ENCODE results near the gene PIGZ. TPM values are rescaled to one million over a fixed set of nuclear protein-coding genes. Genes with fewer than 3 reads are reported as not detected.
A peak's percentile ranks its signal among the peaks of the same experiment; 100 is the strongest.

Gene PIGZ
- total and polyA plus RNA-seq, 9 of the 15 experiments (the other 6 are each of a cell fraction or from before 2014, with no cell fraction given) = 0.15 to 1.8 (median 0.76) TPM

DNA sequence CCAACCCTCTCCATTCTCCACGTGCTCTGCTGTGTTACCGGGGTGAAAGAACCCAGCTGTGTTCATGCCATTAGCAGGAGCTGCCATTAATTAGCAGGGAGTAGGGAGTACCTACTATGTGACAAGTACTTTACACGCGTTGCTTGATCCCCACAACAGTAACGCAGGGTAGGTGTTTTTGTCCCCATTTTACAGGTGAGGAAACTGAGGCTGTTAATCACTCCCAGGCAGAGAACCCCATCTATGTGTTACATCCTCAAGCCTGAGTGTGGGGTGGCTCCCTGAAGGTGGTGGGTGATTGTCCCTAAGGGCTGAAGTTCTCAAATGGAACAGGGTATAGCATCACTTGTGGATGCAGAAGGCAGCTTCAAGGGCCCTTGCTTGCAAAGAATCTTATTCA lies 38.2 kb upstream of the PIGZ start (continued):
- TF ChIP-seq SMARCA5 (IDR thresholded peaks at IDR 0.05) (0 out of 2 replicates have a peak, but pooled peaks have one; percentile 38), RB1 (IDR thresholded peaks at IDR 0.05; ENCODE audit: low read depth) (no peak), ADNP (tag; IDR thresholded peaks at IDR 0.05) (peak; percentile 47; the same call in 1 of the 2 replicates)
- TF ChIP-seq, protein P1, sequence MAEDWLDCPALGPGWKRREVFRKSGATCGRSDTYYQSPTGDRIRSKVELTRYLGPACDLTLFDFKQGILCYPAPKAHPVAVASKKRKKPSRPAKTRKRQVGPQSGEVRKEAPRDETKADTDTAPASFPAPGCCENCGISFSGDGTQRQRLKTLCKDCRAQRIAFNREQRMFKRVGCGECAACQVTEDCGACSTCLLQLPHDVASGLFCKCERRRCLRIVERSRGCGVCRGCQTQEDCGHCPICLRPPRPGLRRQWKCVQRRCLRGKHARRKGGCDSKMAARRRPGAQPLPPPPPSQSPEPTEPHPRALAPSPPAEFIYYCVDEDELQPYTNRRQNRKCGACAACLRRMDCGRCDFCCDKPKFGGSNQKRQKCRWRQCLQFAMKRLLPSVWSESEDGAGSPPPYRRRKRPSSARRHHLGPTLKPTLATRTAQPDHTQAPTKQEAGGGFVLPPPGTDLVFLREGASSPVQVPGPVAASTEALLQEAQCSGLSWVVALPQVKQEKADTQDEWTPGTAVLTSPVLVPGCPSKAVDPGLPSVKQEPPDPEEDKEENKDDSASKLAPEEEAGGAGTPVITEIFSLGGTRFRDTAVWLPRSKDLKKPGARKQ (CRISPR knock-in tag; IDR thresholded peaks at IDR 0.05) = no peak
- TF ChIP-seq, protein P2, sequence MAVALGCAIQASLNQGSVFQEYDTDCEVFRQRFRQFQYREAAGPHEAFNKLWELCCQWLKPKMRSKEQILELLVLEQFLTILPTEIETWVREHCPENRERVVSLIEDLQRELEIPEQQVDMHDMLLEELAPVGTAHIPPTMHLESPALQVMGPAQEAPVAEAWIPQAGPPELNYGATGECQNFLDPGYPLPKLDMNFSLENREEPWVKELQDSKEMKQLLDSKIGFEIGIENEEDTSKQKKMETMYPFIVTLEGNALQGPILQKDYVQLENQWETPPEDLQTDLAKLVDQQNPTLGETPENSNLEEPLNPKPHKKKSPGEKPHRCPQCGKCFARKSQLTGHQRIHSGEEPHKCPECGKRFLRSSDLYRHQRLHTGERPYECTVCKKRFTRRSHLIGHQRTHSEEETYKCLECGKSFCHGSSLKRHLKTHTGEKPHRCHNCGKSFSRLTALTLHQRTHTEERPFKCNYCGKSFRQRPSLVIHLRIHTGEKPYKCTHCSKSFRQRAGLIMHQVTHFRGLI (CRISPR knock-in tag; IDR thresholded peaks at IDR 0.05) = no peak
- TF ChIP-seq, protein P3, sequence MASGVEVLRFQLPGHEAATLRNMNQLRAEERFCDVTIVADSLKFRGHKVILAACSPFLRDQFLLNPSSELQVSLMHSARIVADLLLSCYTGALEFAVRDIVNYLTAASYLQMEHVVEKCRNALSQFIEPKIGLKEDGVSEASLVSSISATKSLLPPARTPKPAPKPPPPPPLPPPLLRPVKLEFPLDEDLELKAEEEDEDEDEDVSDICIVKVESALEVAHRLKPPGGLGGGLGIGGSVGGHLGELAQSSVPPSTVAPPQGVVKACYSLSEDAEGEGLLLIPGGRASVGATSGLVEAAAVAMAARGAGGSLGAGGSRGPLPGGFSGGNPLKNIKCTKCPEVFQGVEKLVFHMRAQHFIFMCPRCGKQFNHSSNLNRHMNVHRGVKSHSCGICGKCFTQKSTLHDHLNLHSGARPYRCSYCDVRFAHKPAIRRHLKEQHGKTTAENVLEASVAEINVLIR (CRISPR knock-in tag; IDR thresholded peaks at IDR 0.05) = no peak

- POLR2A ChIA-PET = interaction anchor here (0.8 to 1.2 kb wide), 3 partner anchors 12 to 23 kb away, joined by 3 to 6 read pairs (median 3); partner anchors contain the start of gene MELTF
- no TSS peak for BruUV-seq (replicated peaks)
- in situ Hi-C loops (cut with MboI) = no loop called here
- Histone ChIP-seq H3K36me3 (ENCODE audit: control insufficient read depth, insufficient read depth, low read length) (no peaks in the 10 kb centered on the region), H2AFZ (ENCODE audit: low read depth, low read length) (no peak overlapping the region), H3K4me2 (ENCODE audit: insufficient read depth, low read length) (no peak overlapping the region), H3K9me3 (replicated peaks; ENCODE audit: control insufficient read depth, insufficient read depth, low read depth, low read length) (no peaks in the 10 kb centered on the region), H3K79me2 (ENCODE audit: control insufficient read depth, insufficient read depth, low read length) (no peaks in the 10 kb centered on the region), H3K27ac (ENCODE audit: extremely low read depth, low read depth, low read length) (no peak overlapping the region), H3K9ac (ENCODE audit: insufficient read depth in 1 of 2, low read depth in 2 of 2, low read length in 2 of 2) (no peak overlapping the region), H3K9me1 (ENCODE audit: control insufficient read depth, insufficient read depth, low read length) (no peaks in the 10 kb centered on the region), H4K20me1 (replicated peaks; ENCODE audit: control insufficient read depth, insufficient read depth, low read length) (no peaks in the 10 kb centered on the region), H3K4me1 (replicated peaks in 1 of 2; ENCODE audit: control insufficient read depth in 2 of 2, insufficient read depth in 2 of 2, low read length in 2 of 2) (peaks cover 3 to 61% of the 10 kb centered on the region in 2 experiments; a peak in 3 of 5 replicates), H3K27me3 (ENCODE audit: control insufficient read depth in 2 of 2, insufficient read depth in 2 of 2, low read length in 2 of 2) (no peaks in the 10 kb centered on the region), H3K4me3 (no peak overlapping the region)
- DNase-seq (ENCODE audit: extremely low read depth in 1 of 4, low spot score in 3 of 4) (no peak), ATAC-seq (no peak), FAIRE-seq (no peak)
- WGBS (ENCODE audit: insufficient coverage, low coverage, missing lambda C conversion rate) = 73% methylated on average over 9 of the region's 11 CpGs
- intact Hi-C loops (cut with micrococcal nuclease) = no loop called here
- CTCF ChIA-PET (ENCODE audit: low intra/inter-chr PET ratio) = no interaction called here
- no peak for TF ChIP-seq ELF4 (CRISPR knock-in tag; IDR thresholded peaks at IDR 0.05)
- TF ChIP-seq POLR2G (IDR thresholded peaks at IDR 0.05; ENCODE audit: low read depth, low read length) = 0 out of 2 replicates have a peak, but pooled peaks have one; percentile 17
These were observed 37.8 kb upstream of the PIGZ start for GRCh38 chr3:197006446-197006845.
